ENCODE data around the gene ALK.

The ALK gene

DNA sequence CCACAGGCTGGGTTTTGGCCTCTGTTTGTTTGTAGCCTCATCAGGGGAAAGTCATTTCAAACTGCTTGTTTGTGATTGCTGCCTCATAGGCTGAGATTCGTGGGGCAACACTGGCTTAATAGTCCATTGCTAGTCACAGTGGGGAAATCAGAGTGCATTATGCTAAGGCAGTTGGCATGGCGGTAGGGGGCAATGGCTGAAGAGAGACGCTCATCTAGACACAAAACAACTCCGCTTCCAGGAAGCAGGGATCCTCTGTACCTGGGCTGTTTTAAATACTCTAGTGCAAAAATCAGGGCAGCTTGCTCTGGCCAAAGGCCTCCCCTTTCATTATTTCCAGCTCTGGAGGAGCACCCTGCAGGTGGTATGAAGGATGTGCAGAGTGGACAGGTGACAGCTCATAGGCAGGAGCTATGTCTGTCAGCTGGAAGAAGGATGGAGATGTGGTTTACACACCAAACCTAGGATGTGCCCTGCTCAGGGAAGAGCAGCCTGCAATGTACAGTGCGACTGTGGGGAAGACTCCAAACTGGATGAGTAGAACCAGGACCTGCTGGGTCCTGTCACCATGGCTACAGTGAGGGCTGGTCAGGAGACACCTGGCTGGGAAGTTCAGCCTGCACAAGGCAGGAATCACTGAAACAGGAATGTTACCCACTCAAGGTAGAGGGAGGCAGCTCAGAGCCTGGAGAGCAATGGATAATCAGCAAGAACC lies 571.9 kb downstream of the ALK start:
- no peak for DNase-seq

DNA sequence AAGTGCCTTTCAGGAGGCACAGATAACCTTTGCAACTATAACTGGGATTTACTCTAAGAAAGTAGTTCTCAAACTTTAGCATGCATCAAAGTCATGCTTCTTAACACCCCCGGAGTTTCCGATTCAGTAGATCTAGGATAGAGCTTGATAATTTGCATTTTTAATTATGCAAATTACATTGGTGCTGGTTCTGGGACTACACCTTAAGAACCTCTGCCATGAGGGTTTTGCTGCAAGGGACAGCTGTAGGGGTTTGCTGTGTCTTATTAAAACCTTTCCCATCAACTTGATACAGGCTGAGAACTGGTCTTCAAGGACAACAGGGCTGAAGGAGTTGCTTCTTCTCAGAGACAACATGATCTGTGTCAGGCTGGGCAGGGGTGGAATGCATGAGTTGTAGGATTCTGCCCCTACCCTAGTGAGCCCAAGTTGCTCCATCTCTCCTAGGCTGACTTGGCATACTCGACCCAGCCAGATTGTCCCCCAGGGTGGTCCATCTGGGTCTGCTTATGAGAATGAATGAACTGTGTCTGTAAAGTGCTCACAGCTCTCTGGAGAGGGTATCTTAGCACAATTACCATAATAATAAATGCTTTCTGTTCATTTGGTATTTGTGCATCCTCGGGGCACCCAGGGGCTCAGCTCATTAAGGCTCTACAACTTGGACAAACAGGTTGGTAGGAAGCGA lies 573.5 kb downstream of the ALK start:
- no peak for DNase-seq

DNA sequence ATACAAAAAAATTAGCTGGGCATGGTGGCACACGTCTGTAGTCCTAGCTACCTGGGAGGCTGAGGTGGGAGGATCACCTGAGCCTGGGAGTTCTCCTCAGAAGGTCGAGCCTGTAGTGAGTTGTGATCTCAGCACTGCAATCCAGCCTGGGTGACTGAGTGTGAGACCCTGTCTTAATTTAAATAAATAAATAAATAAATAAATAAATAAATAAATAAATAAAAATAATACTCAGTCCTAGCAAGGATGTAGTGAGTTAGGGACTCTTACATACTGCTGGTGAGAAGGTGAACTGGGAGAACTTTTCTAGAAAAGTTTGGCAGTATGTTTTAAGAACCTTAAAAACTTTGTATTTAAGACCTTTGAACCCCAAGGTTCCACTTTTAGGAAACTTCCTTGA lies 576.1 kb downstream of the ALK start:
- no peak for DNase-seq

DNA sequence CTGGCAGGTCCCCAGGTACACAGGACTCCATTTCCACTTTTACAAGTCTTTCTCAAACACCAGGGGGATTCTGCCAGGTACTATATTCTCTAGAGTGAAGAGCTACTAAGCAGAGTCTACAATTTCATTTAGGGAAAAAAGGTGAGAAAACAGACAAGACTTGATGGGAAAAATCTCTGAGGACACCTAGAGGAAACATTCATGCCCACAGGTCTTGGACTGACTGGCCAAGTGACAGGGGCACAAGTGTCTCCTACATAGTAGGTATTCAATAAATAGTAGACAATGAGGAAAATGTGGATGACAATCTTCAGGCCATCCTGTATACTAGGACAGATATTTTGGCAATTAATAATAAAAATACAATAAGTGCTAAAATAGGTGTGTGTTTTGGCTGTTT lies 577.6 kb downstream of the ALK start:
- DNase-seq = no peak

DNA sequence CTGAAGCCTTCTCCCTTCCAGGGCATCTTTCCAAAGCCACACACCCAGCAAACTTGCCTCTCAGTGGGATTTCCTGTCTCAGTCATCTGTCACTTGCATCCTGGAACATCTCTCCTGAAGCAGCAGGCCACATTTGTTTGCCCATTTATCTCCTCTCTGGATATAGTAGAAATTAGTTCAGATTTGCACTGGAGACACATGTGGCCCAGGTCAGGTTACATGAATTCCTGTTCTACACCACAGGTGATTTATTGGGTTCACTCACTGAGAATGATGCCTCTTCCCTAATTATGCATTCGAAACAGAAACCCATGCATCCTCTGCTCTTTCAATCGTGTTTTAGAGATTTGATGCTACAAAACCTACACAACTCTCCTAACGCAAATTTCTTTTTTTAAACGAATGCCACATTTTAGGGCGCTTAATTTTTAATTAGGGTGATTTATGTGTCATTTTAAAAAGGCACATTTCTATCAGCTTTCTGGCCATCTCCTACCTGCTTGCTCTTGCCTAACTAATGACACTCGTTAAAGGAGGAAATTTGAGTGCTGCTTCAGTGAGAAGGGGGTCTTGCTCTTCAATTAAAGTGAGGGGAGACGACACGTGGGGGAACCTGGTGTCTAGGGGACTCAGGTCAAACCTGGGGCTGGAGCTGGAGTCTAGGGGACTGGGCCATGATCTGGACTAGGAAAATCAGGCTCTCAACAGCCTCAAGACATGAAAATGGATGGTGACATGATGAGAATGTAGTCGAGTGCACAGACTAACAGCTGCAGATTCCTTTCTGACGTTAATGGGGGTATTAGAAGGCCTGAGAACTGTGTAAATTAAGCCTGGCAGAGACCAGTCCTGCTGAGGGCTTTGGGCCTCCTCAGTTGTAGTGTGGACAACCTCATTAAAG lies 584.8 kb downstream of the ALK start:
- no peak for DNase-seq

DNA sequence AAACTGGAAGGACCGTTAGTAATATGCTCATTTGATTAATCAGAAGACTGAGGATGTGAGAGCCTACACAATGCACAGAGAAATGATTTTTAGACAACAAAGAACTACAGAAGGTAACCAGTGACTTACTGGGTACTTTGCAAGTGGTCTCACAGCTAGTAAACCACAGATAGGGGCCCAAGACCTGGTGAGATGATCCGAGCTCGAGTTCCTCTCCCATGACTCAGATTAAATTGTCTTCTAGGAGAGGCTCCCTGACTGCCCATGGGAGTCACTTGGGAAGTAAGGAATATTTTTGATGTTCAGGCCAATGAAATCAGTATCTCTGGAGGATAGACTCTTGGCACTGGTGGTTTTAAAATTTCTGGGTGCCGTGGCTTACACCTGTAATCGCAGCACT lies 586.0 kb downstream of the ALK start:
- no peak for DNase-seq

DNA sequence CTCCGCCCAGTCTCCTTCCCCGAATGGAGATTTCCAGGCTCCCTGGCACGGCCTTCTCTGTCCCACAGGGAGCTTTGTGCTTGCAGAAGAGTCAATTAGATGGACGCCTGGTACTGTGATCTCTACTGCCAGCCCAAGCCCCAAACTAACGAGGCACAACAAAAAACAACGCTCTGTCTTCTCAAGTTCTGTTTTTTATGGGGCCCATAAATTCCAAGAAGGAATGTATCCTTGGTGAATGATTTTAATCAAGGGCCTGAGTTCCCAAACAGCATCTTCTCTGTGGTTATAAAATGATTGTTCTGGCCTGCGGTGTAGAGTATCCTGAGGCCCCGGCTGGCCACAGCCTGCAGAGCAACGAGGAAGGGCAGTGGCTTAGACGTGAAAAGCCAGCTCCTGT lies 586.7 kb downstream of the ALK start:
- no peak for DNase-seq

DNA sequence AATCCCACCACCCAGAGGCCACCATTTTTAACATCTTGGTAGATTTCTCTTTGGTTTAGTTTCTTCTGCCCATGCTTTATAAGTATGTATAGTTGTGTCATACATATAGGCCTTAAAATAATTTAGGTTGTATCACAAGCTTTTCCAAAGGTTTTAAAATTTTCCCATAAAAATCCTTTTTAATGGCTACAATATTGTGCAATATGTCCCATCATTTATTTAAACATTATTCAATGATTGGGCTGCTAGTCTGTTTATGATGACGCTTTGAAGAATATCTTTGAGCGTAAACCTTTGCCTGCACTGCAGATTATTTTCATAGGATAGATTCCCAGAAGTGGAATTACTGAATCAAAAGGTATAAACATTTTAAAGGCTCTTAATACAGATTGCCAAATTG lies 588.8 kb downstream of the ALK start:
- no peak for DNase-seq

DNA sequence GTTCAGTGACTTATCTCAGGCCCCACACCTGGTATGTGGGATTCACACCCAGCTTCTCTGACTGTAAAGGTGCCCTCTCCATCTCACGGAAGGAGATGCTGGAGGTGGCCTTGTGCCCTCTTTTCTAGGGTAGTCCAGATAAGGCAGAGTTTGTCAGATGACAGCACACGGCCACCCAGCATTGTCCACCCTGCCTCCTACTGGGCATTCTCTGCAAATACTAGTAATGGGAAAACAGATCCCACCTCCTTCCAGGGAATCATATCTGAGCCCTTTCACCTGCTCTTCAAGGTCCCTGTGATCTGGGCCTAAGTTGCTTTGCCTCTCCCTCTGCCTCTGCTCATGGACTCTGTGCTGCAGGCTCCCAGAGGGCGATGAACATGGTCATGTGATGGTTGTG lies 591.5 kb downstream of the ALK start:
- DNase-seq = no peak

DNA sequence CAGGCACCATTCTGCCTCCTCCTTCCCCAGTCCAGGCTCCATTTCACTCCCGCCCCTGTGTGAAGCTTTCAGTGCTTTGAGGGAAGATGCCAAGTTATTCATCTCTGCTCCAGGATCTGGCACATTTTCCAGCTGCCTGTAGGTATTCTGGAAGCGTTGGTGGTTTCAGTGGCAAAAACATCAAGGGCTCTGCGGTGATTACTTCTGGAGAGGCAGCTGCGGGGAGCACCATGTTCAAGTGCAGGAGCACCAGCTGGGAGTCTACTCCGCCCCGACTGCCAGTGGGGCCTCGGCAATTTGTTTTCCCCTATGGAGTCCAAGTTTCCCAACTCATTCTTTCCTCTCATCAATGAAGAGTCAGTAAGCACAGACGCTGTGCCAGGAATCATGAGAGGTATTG lies 594.5 kb downstream of the ALK start:
- no peak for DNase-seq

DNA sequence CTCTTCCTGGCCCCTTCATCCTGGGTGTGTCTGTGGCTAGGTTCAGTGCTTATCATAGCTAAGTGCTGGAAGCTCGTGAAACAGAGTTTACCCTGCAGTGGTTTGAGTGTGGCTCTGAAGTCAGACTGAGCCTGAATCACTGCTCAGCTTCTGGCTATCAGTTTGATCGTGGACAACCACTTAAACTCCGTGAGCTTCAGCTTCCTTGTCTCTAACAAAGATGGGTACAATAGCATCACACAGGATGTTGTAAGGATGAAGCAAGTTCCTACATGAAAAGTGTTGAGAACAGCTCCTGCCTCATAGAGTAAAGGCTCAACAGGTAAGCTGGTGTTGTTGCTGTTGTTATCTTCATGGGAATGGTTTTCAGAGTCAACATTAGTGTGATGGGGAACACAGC lies 595.8 kb downstream of the ALK start:
- DNase-seq = no peak

DNA sequence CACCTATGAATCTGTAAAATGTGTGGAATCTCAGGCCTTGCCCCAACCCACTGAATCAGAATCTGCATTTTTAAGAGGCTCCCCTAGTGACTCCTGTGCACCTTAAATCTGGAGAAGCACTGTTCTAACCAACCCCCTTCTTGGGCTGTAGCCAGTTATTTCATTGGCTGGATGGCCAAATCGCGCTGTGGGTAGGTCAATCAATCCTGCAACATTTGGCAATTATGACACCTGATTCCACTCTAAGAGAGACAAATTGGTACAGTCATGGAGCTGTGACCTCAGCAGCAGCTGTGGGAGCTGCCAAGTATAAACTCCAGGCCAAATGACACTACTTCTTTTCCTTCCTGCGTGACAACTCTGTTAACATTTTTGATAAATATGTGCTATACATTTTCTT lies 597.4 kb downstream of the ALK start:
- DNase-seq = no peak

DNA sequence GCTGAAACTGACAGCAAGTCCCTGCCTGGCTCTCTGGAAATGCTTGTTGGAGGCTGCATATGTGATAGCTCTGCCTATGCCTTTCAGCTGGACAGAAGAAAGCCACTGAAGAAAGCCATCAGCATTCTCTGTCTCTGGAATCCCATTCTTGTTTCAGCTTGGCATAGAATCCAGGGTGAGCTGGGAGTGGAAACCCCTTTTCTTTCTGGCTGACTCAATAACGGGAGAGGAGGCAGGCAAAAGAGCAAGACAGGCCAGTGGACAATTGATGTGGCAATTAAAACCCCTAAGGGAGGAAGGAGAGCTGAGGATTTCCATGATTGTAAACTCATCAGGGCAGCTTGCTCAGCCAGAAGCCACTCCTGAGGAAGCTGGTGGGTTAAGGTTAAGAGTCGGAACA lies 598.1 kb downstream of the ALK start:
- no peak for DNase-seq

DNA sequence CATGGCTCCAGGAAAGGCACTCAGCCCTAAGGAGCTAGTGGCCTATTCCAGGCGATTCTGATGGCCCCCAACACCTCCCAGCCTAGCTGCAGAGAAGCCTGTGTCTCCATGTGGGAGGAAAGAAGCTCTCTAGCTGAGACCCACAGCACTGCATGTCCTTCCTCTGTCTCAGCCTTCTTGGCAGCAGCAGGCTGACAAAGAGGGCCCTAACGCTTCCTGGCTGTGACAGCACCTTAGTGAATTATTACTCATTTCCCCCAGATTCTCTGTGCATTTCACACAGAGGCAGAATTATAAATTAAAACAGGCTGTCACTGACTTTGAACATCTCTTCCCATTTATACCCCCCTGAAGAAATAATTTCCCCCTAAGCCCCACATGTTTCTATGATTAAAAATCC lies 599.4 kb downstream of the ALK start:
- no peak for DNase-seq

DNA sequence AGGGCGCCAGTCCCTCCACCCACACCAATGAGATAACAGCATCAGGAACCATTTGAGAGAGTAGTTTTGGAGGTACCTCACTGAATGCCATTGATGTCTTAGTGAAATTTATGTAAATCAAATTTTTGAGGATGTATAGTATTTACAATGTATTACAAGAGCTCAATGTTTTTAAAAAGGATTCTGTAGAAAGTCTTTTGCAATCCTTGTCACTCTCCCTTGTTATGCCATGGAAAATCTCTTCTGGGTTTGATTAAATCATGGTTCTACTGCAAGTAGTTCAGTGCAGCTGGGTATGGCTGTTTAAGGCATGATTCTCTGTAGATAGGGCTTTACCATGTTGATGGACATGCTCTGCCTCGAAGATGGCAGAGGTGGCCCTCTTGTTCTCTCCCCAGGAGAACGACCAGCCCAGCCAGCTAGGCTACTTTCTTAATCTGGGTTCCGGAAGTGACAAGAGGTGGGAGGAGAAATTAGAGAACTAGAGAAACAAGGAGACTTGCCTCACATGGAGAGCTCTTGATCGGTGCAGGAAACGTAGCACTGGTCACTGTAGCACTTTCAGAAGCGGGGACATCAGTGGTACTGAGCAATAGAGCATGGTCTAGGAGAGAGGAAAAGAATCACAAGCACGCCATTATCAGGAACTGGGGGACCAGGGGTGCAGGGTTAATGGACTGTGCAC lies 603.4 kb downstream of the ALK start:
- DNase-seq = no peak

DNA sequence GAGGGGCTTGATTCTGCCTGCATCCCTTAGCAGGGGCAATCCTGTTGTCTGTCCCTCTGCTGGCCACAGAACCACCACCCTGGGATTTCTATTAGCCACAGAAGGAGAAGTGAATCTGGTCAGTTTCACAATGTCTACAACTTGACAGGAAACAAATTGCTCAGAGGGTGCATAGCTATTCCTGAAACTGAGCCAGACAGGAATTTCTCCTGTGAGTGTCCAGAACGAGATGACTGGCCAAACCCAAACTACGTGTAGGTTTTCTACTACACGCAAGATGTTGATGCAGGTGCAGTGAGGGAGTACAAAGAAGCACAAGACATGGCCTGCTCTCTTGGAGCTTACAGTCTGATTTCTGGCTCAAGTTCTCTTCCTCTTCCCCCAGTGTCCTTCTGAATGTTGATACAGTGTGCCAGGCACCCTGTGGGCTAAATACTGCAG lies 604.3 kb downstream of the ALK start:
- no peak for DNase-seq

DNA sequence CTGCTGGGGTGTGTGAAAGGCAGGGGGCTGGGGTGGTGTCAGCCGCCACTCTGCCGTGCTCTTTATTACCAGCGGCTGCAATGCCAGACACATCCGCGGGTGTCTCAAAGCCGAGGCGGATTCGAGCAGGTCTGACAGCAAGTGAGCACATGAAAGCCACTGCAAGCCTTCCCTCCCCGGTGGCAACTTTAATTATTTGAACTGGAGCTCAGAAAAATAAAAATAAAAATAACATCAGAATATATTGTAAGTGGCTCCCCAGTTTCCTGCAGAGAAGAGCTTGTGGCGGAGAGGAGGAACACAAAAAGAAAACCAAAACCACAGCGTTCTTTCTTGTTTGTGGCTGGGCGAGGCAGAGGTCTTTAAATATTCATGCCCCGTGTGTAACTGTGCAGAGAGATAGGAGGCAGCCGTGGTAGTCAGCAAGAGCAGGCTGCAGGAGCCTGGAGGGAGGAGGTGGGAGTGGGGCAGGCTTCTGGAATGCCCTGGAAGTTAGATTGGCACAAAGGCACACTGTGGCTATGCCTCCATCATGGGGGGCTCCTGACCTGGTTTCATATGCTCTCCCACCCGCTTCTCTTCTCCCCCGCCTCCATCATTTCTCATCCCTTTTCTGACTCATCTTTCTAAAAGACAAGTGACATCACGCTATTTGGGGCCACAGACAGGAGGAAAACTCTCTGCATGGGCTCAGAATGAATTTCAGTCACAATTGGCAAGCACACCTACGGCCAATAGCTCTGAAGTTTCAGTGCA lies 606.4 kb downstream of the ALK start:
- DNase-seq = no peak

DNA sequence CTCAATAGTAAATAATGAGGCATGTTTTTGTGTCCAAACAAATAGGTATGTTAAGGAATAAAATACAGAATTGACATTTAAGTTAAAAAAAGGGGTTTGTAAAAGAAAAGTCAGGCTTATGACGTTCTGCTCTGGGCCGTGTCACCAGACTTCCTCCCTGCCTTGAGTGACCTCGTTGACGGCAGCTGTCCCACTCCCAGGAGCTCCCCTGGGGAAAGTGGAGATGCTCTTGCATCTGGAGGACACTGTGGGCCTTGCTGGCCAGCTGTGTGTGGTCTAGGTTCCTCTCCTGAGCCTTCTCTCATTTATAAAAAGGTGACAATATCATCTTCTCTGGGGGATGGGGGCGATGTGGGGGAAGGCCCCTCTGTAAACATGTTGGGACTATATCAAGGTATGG lies 609.9 kb downstream of the ALK start:
- DNase-seq = no peak

DNA sequence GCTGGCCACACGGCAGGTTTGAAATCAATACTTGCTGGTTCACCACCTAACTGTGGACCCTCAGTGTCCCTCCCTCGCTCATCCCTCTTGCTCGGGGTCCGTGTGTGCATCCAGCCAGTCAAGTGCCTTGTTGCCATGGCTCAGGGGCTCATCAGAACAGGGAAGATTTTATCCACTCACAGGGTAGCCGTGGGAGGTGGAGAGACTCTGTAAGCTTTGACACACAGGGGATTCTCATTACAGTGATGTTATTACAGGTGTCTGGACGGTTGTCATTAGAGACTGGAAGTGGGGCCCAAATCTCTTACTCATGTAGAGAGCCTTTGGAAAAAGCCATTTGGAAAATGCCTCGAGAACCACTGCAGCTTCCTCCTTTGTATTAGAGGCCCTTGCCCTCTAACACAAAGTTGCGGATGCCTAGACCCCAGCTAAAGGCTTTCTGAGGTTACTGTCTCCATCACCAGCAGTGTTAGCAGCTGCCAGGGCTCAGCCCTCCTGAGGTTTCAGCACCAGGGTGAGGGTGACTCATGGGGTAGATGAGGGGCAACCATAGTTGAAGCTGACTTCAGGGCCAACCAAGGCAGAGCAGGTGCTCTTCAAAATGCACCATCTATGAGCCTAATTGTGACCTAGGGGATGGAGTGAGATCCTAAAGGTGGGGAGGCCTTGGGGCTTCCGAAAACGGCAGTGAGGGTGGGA lies 610.6 kb downstream of the ALK start:
- DNase-seq = no peak

DNA sequence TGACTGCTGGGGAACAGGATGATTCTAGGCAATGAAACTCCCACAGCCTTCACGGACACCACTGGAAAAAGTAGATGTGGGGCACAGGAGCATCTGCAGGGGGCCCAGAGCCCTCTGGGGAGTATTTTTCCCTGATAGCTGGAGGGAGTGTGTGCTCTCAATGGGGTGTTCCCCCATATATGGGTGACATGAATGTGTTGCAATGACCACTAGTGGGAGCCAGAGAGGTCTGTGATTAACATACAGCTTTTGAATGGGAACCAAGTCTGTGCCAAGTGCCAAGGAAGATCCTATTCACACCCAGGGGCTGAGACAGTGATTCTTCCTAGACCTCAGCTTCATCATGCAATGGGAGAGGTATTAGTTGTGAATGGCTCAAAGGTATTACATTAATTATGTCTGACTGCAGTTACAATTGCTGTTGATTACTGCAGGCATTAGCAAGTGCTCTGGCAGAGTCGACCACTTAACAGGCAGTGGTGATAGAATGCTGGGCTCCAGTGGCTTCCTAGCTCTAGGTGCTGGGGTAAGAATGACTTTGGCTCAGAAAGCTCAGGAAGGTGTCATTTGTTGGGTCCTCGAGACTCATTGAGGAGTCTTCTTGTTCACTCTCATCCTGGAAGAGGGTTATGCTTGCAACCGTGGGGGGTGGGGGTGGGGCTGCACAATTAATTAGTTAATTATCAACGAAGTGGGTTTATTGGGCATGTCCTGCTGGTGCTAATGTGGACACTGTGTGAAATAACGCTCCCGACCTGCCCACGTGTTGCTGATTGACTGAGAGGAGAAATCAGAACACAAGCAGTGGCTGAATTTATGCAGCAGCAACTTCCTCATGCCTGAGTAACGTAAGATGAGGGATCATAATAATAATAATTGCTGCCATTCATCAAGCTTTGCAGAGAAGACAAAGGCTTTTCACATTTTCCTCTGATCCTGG lies 612.0 kb downstream of the ALK start:
- DNase-seq = no peak

DNA sequence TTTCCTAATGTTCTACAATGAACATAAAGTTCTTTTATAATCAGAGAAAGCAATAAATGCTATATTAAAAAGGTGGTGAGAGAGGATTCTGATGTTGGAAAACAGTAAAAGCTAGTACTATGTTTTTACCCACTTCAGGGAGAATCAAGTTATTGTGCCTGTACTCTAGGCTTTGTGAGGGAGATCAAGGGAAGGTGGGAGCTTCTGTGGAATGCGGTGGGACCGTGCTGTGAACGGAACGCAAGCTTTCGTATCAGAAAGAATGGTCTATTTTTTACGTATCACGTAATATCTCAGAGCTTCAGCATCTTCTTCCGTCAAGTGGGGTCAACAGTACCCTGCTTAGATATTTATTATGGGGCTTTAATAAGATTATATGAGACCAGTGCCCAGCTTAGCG lies 613.0 kb downstream of the ALK start:
- no peak for DNase-seq

All from GOT3 (cell line).